HG02763 (cell line): ENCODE data around the gene MGAT4B.

ENCODE experiments used
- ATAC-seq: cut with Tn5 transposase; IDR thresholded peaks from one replicate; pipeline ENCODE4 v1.9.1; 2021; ENCODE audit warnings: mild to moderate bottlenecking, moderate library complexity; ENCODE audit not compliant: unreplicated experiment

MGAT4B gene

GRCh38 chr5:179773686-179774040 lies 33.0 kb downstream of the MGAT4B start:
- no peak for ATAC-seq

GRCh38 chr5:179772351-179772750 lies 34.3 kb downstream of the MGAT4B start:
- no peak for ATAC-seq

GRCh38 chr5:179771311-179771895 lies 35.3 kb downstream of the MGAT4B start:
- ATAC-seq: no peak

- no peak for ATAC-seq
These were observed 36.9 kb downstream of the MGAT4B start for GRCh38 chr5:179769796-179770195.

- ATAC-seq: no peak
These were observed 37.4 kb downstream of the MGAT4B start for GRCh38 chr5:179769271-179769670.

- no peak for ATAC-seq
These were observed 38.2 kb downstream of the MGAT4B start for GRCh38 chr5:179768326-179769085.

- no peak for ATAC-seq
These were observed 39.1 kb downstream of the MGAT4B start for GRCh38 chr5:179767496-179768100.

- ATAC-seq: no peak
These were observed 39.8 kb downstream of the MGAT4B start for GRCh38 chr5:179766726-179767455.

GRCh38 chr5:179766021-179766725 lies 40.5 kb downstream of the MGAT4B start:
- no peak for ATAC-seq

- no peak for ATAC-seq
These were observed 41.3 kb downstream of the MGAT4B start for GRCh38 chr5:179765400-179765799.

GRCh38 chr5:179764056-179764455 lies 42.6 kb downstream of the MGAT4B start:
- ATAC-seq: no peak

GRCh38 chr5:179763215-179763945 lies 43.3 kb downstream of the MGAT4B start:
- no peak for ATAC-seq

- no peak for ATAC-seq
These were observed 43.9 kb downstream of the MGAT4B start for GRCh38 chr5:179762781-179763176.

GRCh38 chr5:179762079-179762780 lies 44.4 kb downstream of the MGAT4B start:
- no peak for ATAC-seq

- no peak for ATAC-seq
These were observed 46.8 kb downstream of the MGAT4B start for GRCh38 chr5:179759581-179760551.

GRCh38 chr5:179758955-179759354 lies 47.7 kb downstream of the MGAT4B start:
- no peak for ATAC-seq

- no peak for ATAC-seq
These were observed 51.6 kb downstream of the MGAT4B start for GRCh38 chr5:179755022-179755421.

GRCh38 chr5:179753971-179754370 lies 52.7 kb downstream of the MGAT4B start:
- ATAC-seq: no peak
